Panc1 (cell line): ENCODE measurements around the gene RTL1. TPM values are rescaled to one million over a fixed set of nuclear protein-coding genes. Genes with fewer than 3 reads are reported as not detected.

Experiments
- ATAC-seq: fragments of 200-7000 bp; cut with Tn5 transposase; 2 replicates; pipeline ENCODE4 v1.9.1; 2020; ENCODE audit warnings: mild to moderate bottlenecking, moderate library complexity
- BruUV-seq: library from RNA; stranded (reverse); fragments of 400-500 nt; replicated peaks from 2 replicates; lab custom pipeline; 2021; lab: Mats Ljungman, UMichigan
- CTCF ChIA-PET: fragments of 300-600 bp; sonication (Branson Sonifier 250); formaldehyde crosslinking; loops from one replicate; lab custom pipeline; 2022; ENCODE audit warnings: antibody characterized with exemption; lab: Charles Lee
- POLR2A ChIA-PET: fragments of 300-600 bp; sonication (Branson Sonifier 250); formaldehyde crosslinking; loops from one replicate; lab custom pipeline; 2022; ENCODE audit warnings: antibody characterized with exemption; lab: Charles Lee
- DNase-seq: peaks from one replicate; pipeline ENCODE4 v3.0.0-alpha.2; 2010; ENCODE audit warnings: low read depth, low spot score
- H3K27ac ChIP-seq: 2 replicates; pipeline ENCODE4 v1.5.1; 2011; ENCODE audit warnings: mild to moderate bottlenecking, low read length, inconsistent platforms
- H3K27me3 ChIP-seq: fragments of 200-500 bp; sonication (Bioruptor generic); 2 replicates; pipeline ENCODE4 v1.6.0; 2014; ENCODE audit warnings: low read length, inconsistent platforms; ENCODE audit not compliant: control insufficient read depth, insufficient read depth
- H3K36me3 ChIP-seq: fragments of 200-500 bp; sonication (Bioruptor generic); 2 replicates; pipeline ENCODE4 v1.5.1; 2014; ENCODE audit warnings: inconsistent platforms, mild to moderate bottlenecking, low read length, moderate library complexity; ENCODE audit not compliant: control insufficient read depth, insufficient read depth
- H3K4me1 ChIP-seq: 2 replicates; pipeline ENCODE4 v1.5.1; 2011; ENCODE audit warnings: inconsistent platforms, mild to moderate bottlenecking, low read length, moderate library complexity; ENCODE audit not compliant: control insufficient read depth, insufficient read depth
- H3K4me3 ChIP-seq, 2 experiments: 2 replicates each; pipeline ENCODE4 v1.5.1; 2011 to 2012; ENCODE audit warnings: low read depth in 2 of 2, low read length in 2 of 2, mild to moderate bottlenecking in 2 of 2, inconsistent platforms in 1 of 2, moderate library complexity in 1 of 2
- H3K9me3 ChIP-seq: fragments of 200-500 bp; sonication (Bioruptor generic); 2 replicates; pipeline ENCODE4 v1.5.1; 2014; ENCODE audit warnings: low read depth, mild to moderate bottlenecking, inconsistent platforms, low read length, moderate library complexity; ENCODE audit not compliant: control insufficient read depth, insufficient read depth
- CTCF ChIP-seq: fragments of 450-650 bp; IDR thresholded peaks from 2 replicates; pipeline ENCODE4 v1.5.1; 2017; ENCODE audit warnings: mild to moderate bottlenecking
- POLR2AphosphoS5 ChIP-seq: IDR thresholded peaks from 2 replicates; pipeline ENCODE4 v1.6.1; 2012; ENCODE audit warnings: mild to moderate bottlenecking, low read depth, low read length, moderate library complexity
- REST ChIP-seq, 2 experiments: IDR thresholded peaks; 2 replicates each; pipeline ENCODE4 v1.6.1; 2011 to 2012; ENCODE audit warnings: low read depth in 2 of 2, control low read depth in 1 of 2, low read length in 1 of 2, mild to moderate bottlenecking in 1 of 2, moderate library complexity in 1 of 2; ENCODE audit not compliant: insufficient read depth in 1 of 2
- SIN3A ChIP-seq: IDR thresholded peaks from 2 replicates; pipeline ENCODE4 v1.6.1; 2012; ENCODE audit warnings: low read depth, mild to moderate bottlenecking, low read length, moderate library complexity, borderline replicate concordance; ENCODE audit not compliant: insufficient read depth
- TCF7L2 ChIP-seq: IDR thresholded peaks from 2 replicates; pipeline ENCODE4 v1.6.1; 2011; ENCODE audit warnings: mild to moderate bottlenecking, low read depth, low read length, inconsistent platforms
- in situ Hi-C: cut with HindIII; loops from 2 replicates; pipeline ENCODE4 v1.10.0; 2016; ENCODE audit warnings: low sequenced_read_pairs, low pct_unique_long_range_greater_than_20kb
- intact Hi-C: fragments of 100-400 bp; cut with micrococcal nuclease; formaldehyde crosslinking; loops from one replicate; pipeline ENCODE4 v1.10.0; 2022; ENCODE audit not compliant: unreplicated experiment
- total RNA-seq: library from RNA; stranded (reverse); gene quantifications from one replicate; pipeline ENCODE4 v1.2.1, GENCODE V29; 2021; ENCODE audit not compliant: unreplicated experiment

Gene RTL1
- total RNA-seq, 1 experiment from 2014 or later: not detected

- TF ChIP-seq CTCF: no peak
- TF ChIP-seq POLR2AphosphoS5: no peak
- TF ChIP-seq REST (IDR thresholded peaks at IDR 0.05; ENCODE audit: insufficient read depth in 1 of 2, low read depth in 2 of 2, low read length in 1 of 2): no peak
- no peak for TF ChIP-seq TCF7L2
- no peak for TF ChIP-seq SIN3A
- DNase-seq (no peak), ATAC-seq (no peak)
- Histone ChIP-seq H3K27ac (no peak overlapping the region), H3K4me1 (no peaks in the 10 kb centered on the region), H3K27me3 (no peaks in the 10 kb centered on the region), H3K36me3 (no peaks in the 10 kb centered on the region), H3K9me3 (no peaks in the 10 kb centered on the region), H3K4me3 (no peak overlapping the region)
- in situ Hi-C loops: no loop called here
- intact Hi-C loops: loop anchor here (2.0 kb wide), 1 partner anchor 49 kb away; no protein-coding TSS in a partner anchor
- no TSS peak for BruUV-seq
- CTCF ChIA-PET: no interaction called here
- POLR2A ChIA-PET: no interaction called here
Observed at GRCh38 chr14:100899884-100900771, 3.4 kb downstream of the RTL1 start.

- TF ChIP-seq SIN3A (no peak), CTCF (no peak), POLR2AphosphoS5 (no peak), TCF7L2 (no peak)
- Histone ChIP-seq H3K4me1 (no peaks in the 10 kb centered on the region), H3K4me3 (no peak overlapping the region), H3K9me3 (no peaks in the 10 kb centered on the region), H3K27me3 (no peaks in the 10 kb centered on the region), H3K36me3 (no peaks in the 10 kb centered on the region), H3K27ac (no peak overlapping the region)
- no peak for DNase-seq
- ChIA-PET POLR2A (no interaction called here), CTCF (interaction anchor here (0.7 kb wide), 1 partner anchor 177 kb away, joined by 6 read pairs; no protein-coding TSS in a partner anchor)
- intact Hi-C loops: no loop called here
- no TSS peak for BruUV-seq
- in situ Hi-C loops: no loop called here
- no peak for ATAC-seq
Observed at GRCh38 chr14:100898935-100899883, 4.3 kb downstream of the RTL1 start.
